Endothelial cell (in vitro differentiated cells): ENCODE results near the gene MON1A. TPM values are rescaled to one million over a fixed set of nuclear protein-coding genes. Genes with fewer than 3 reads are reported as not detected.
A peak's percentile ranks its signal among the peaks of the same experiment; 100 is the strongest.

ENCODE experiments used
- DNase-seq: peaks from one replicate; pipeline ENCODE4 v3.0.0; 2021; ENCODE audit warnings: low spot score
- H3K27ac Mint-ChIP-seq: one replicate; pipeline ENCODE4 v1.8.0; 2021; ENCODE audit warnings: mixed read lengths, inconsistent platforms; ENCODE audit not compliant: unreplicated experiment
- H3K27me3 Mint-ChIP-seq: one replicate; pipeline ENCODE4 v1.8.0; 2021; ENCODE audit warnings: mild to moderate bottlenecking, moderate library complexity, mixed read lengths, inconsistent platforms; ENCODE audit not compliant: unreplicated experiment
- H3K36me3 Mint-ChIP-seq: one replicate; pipeline ENCODE4 v1.8.0; 2021; ENCODE audit warnings: mild to moderate bottlenecking, low read depth, mixed read lengths, inconsistent platforms; ENCODE audit not compliant: unreplicated experiment
- H3K4me1 Mint-ChIP-seq: one replicate; pipeline ENCODE4 v1.8.0; 2021; ENCODE audit warnings: mild to moderate bottlenecking, mixed read lengths, inconsistent platforms; ENCODE audit not compliant: unreplicated experiment
- H3K4me3 Mint-ChIP-seq: one replicate; pipeline ENCODE4 v1.8.0; 2021; ENCODE audit warnings: mild to moderate bottlenecking, mixed read lengths, inconsistent platforms; ENCODE audit not compliant: unreplicated experiment
- H3K9me3 Mint-ChIP-seq: one replicate; pipeline ENCODE4 v1.8.0; 2021; ENCODE audit warnings: mixed read lengths, inconsistent platforms; ENCODE audit not compliant: unreplicated experiment
- CTCF ChIP-seq: fragments of 200-600 bp; sonication (generic); IDR thresholded peaks from one replicate; pipeline ENCODE4 v1.5.0; 2021; ENCODE audit warnings: antibody characterized with exemption; ENCODE audit not compliant: unreplicated experiment
- total RNA-seq: library from RNA; stranded (reverse); fragmentation: NEBNext Ultra II Directional; extraction: Animal tissue kit (Norgen Biotek cat#: 25700); gene quantifications from one replicate; pipeline ENCODE4 v1.2.1, GENCODE V29; 2021; ENCODE audit not compliant: unreplicated experiment

Gene MON1A
- total RNA-seq, 1 donor from 2014 or later, result 6.1 TPM

DNA sequence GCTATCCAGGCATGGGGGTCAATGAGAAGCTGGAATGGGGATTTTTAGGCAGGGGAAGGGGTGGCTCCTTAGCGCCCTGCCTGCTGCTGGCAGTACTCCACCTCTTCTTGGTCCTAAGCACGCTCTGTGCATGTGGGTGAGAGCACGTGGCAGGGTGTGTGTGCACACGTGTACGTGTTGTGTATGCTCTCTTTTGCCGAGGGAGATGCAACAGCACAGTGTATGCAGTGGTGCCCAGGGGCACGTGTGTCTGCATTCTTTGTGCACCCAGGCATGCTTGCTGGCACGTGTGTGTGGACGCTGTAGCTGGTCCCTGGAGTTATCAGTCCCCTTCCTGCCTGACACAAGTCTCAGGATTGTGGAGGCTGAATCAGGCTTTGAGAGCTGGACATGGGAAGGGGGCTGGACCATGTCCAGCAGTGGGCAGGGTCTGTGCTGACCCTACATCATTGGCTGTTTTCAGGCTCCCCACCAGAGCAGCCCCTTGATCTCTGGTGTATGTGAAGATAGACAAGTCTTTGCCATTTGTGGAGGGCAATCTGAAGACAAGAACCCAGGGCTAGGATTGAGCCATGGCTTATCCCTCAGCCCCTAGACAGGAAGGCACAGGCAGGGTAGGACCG, 58.0 kb downstream of the MON1A start:
- Mint-ChIP-seq H3K27ac (no peak overlapping the region), H3K4me1 (peaks cover 3% of the 10 kb centered on the region), H3K27me3 (peaks cover 16% of the 10 kb centered on the region), H3K4me3 (no peak overlapping the region), H3K36me3 (no peaks in the 10 kb centered on the region), H3K9me3 (no peaks in the 10 kb centered on the region)
- DNase-seq, result no peak
- TF ChIP-seq CTCF, result no peak

GRCh38 chr3:49869525-49870126, 60.0 kb downstream of the MON1A start, which contains the start of gene CAMKV:
CAMKV (minus strand) TSS chr3:49869906; CDS start chr3:49862388, 7,518 bp downstream.
- peaks cover 3% of the 10 kb centered on the region for H3K4me1 Mint-ChIP-seq
- no peaks in the 10 kb centered on the region for H3K9me3 Mint-ChIP-seq
- peaks cover 9% of the 10 kb centered on the region for H3K27me3 Mint-ChIP-seq
- no peak within 1 kb of the TSS for H3K27ac Mint-ChIP-seq
- H3K36me3 Mint-ChIP-seq, result no peaks in the 10 kb centered on the region
- DNase-seq, result peak; percentile 45
- no peak within 1 kb of the TSS for H3K4me3 Mint-ChIP-seq
- no peak for TF ChIP-seq CTCF

- Mint-ChIP-seq H3K27ac (no peak overlapping the region), H3K4me1 (peaks cover 3% of the 10 kb centered on the region), H3K4me3 (no peak overlapping the region), H3K27me3 (peaks cover 9% of the 10 kb centered on the region), H3K9me3 (no peaks in the 10 kb centered on the region), H3K36me3 (no peaks in the 10 kb centered on the region)
- no peak for TF ChIP-seq CTCF
- DNase-seq, result no peak
These were observed 60.6 kb downstream of the MON1A start for GRCh38 chr3:49868862-49869466.

DNA sequence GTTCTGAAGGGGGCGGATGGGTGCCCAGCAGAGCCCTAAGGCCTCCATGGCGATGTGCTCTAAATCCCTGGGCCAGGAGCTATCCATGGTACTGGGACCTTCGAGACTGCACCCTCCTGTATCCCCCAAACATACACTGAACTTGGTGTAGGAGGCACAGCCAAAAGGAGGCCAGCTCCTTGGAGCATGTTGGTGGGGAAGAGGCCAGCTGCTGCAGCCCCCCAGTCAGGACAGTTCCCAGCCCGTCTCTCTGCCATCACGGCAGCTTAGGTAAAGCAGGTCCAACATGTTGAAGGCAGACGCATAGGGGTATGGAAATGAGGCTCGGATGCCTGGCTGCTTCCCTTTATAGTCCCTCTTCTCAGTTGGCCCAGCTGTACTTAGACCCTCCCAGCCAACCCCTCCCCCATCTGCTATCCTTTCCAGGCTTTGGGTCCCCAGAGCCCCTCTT, 61.7 kb downstream of the MON1A start:
- Mint-ChIP-seq H3K9me3 (no peaks in the 10 kb centered on the region), H3K36me3 (no peaks in the 10 kb centered on the region), H3K27me3 (peaks cover 9% of the 10 kb centered on the region), H3K4me3 (no peak overlapping the region), H3K27ac (no peak overlapping the region), H3K4me1 (peaks cover 3% of the 10 kb centered on the region)
- peak; percentile 58 for DNase-seq
- no peak for TF ChIP-seq CTCF

GRCh38 chr3:49867400-49867799, 62.2 kb downstream of the MON1A start:
- DNase-seq, result no peak
- H3K27ac Mint-ChIP-seq, result no peak overlapping the region
- no peaks in the 10 kb centered on the region for H3K9me3 Mint-ChIP-seq
- peaks cover 9% of the 10 kb centered on the region for H3K27me3 Mint-ChIP-seq
- peaks cover 3% of the 10 kb centered on the region for H3K4me1 Mint-ChIP-seq
- no peak overlapping the region for H3K4me3 Mint-ChIP-seq
- TF ChIP-seq CTCF, result no peak
- H3K36me3 Mint-ChIP-seq, result no peaks in the 10 kb centered on the region
